Type B pancreatic cell (in vitro differentiated cells): ENCODE measurements around the gene SPATA2. TPM values are rescaled to one million over a fixed set of nuclear protein-coding genes. Genes with fewer than 3 reads are reported as not detected.

Experiments used
- DNase-seq: peaks from one replicate; pipeline ENCODE4 v3.0.0; 2021; ENCODE audit warnings: mixed read lengths; ENCODE audit not compliant: unreplicated experiment; ENCODE audit errors: extremely low spot score
- H3K27ac Mint-ChIP-seq: 2 replicates; pipeline ENCODE4 v1.8.0; 2021; ENCODE audit warnings: mild to moderate bottlenecking, mixed read lengths
- H3K27me3 Mint-ChIP-seq: 2 replicates; pipeline ENCODE4 v1.8.0; 2021; ENCODE audit warnings: mixed read lengths
- H3K36me3 Mint-ChIP-seq: 2 replicates; pipeline ENCODE4 v1.8.0; 2021; ENCODE audit warnings: mixed read lengths
- H3K4me1 Mint-ChIP-seq: one replicate; pipeline ENCODE4 v1.8.0; 2021; ENCODE audit warnings: mixed read lengths; ENCODE audit not compliant: unreplicated experiment
- H3K4me3 Mint-ChIP-seq: 2 replicates; pipeline ENCODE4 v1.8.0; 2021; ENCODE audit warnings: mild to moderate bottlenecking, mixed read lengths
- H3K9me3 Mint-ChIP-seq: 2 replicates; pipeline ENCODE4 v1.8.0; 2021; ENCODE audit warnings: mixed read lengths
- CTCF ChIP-seq: fragments of 200-600 bp; sonication (generic); conservative IDR thresholded peaks from 2 replicates; pipeline ENCODE4 v1.5.0; 2021; ENCODE audit warnings: antibody characterized with exemption, mild to moderate bottlenecking
- total RNA-seq: library from RNA; stranded (reverse); gene quantifications from 2 replicates; pipeline ENCODE4 v1.2.1, GENCODE V29; 2021; ENCODE audit warnings: low replicate concordance

SPATA2 gene
- total RNA-seq, 1 donor from 2014 or later: 9.2 TPM

- H3K27ac Mint-ChIP-seq: peak overlapping the region; percentile 93
- no peaks in the 10 kb centered on the region for H3K27me3 Mint-ChIP-seq
- TF ChIP-seq CTCF: no peak
- H3K36me3 Mint-ChIP-seq: no peaks in the 10 kb centered on the region
- H3K4me3 Mint-ChIP-seq: peak overlapping the region; percentile 99
- H3K4me1 Mint-ChIP-seq: peaks cover 33% of the 10 kb centered on the region
- no peak for DNase-seq
- no peaks in the 10 kb centered on the region for H3K9me3 Mint-ChIP-seq
These were observed 280 bp downstream of the SPATA2 start for GRCh38 chr20:49915118-49915379.

- no peaks in the 10 kb centered on the region for H3K9me3 Mint-ChIP-seq
- H3K4me3 Mint-ChIP-seq: peak overlapping the region; percentile 90
- TF ChIP-seq CTCF: no peak
- H3K4me1 Mint-ChIP-seq: peaks cover 39% of the 10 kb centered on the region
- peak overlapping the region; percentile 93 for H3K27ac Mint-ChIP-seq
- no peaks in the 10 kb centered on the region for H3K36me3 Mint-ChIP-seq
- DNase-seq: no peak
- H3K27me3 Mint-ChIP-seq: no peaks in the 10 kb centered on the region
These were observed 815 bp downstream of the SPATA2 start for GRCh38 chr20:49914310-49915117.

- no peak for DNase-seq
- Mint-ChIP-seq H3K4me1 (peaks cover 40% of the 10 kb centered on the region), H3K4me3 (peak overlapping the region; percentile 90), H3K9me3 (no peaks in the 10 kb centered on the region), H3K36me3 (peaks cover 2% of the 10 kb centered on the region), H3K27ac (peak overlapping the region; percentile 93), H3K27me3 (no peaks in the 10 kb centered on the region)
- TF ChIP-seq CTCF: no peak
These were observed 1.8 kb downstream of the SPATA2 start for GRCh38 chr20:49913399-49914047.

GRCh38 chr20:49910340-49910706, 5.0 kb downstream of the SPATA2 start:
- DNase-seq: no peak
- H3K4me3 Mint-ChIP-seq: no peak overlapping the region
- H3K27me3 Mint-ChIP-seq: no peaks in the 10 kb centered on the region
- H3K27ac Mint-ChIP-seq: peak overlapping the region; percentile 82
- no peak for TF ChIP-seq CTCF
- peaks cover 9% of the 10 kb centered on the region for H3K36me3 Mint-ChIP-seq
- H3K4me1 Mint-ChIP-seq: peaks cover 30% of the 10 kb centered on the region
- H3K9me3 Mint-ChIP-seq: no peaks in the 10 kb centered on the region

GRCh38 chr20:49909499-49910339, 5.6 kb downstream of the SPATA2 start:
- Mint-ChIP-seq H3K27me3 (no peaks in the 10 kb centered on the region), H3K9me3 (no peaks in the 10 kb centered on the region), H3K4me1 (peaks cover 29% of the 10 kb centered on the region), H3K36me3 (peaks cover 12% of the 10 kb centered on the region), H3K27ac (peak overlapping the region; percentile 82), H3K4me3 (peak overlapping the region; percentile 73)
- peak; percentile 67 for TF ChIP-seq CTCF
- no peak for DNase-seq
